CD4-positive, alpha-beta T cell treated with Interleukin-1 beta for 1 hour (primary cell): Measurements from ENCODE around the gene TMEM258.

ENCODE experiments used
- DNase-seq, 2 donors: peaks; one replicate each; pipeline ENCODE4 v3.0.0-alpha.2; 2020 to 2022

The TMEM258 gene

DNA sequence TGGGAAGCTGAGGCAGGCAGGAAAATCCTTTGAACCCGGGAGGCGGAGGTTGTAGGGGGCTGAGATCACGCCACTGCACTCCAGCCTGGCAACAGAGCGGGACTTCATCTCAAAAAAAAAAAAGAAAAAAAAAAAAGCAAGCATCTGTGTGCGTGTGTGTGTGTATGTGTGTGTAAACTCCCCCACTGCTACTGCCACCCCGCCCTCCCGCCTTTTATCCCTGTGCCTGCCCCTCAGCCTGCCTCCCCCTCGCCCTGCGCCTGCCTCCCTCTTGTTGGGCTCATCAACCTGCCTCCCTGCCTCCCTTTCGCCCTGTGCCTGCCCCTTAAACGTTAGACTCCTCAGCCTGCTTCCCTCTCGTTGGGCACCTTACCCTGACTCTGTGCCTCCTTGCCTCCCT lies 18.0 kb downstream of the TMEM258 start:
- no peak for DNase-seq

GRCh38 chr11:61773809-61774208 lies 18.6 kb downstream of the TMEM258 start:
- no peak for DNase-seq

GRCh38 chr11:61773356-61773755 lies 19.0 kb downstream of the TMEM258 start:
- no peak for DNase-seq

DNA sequence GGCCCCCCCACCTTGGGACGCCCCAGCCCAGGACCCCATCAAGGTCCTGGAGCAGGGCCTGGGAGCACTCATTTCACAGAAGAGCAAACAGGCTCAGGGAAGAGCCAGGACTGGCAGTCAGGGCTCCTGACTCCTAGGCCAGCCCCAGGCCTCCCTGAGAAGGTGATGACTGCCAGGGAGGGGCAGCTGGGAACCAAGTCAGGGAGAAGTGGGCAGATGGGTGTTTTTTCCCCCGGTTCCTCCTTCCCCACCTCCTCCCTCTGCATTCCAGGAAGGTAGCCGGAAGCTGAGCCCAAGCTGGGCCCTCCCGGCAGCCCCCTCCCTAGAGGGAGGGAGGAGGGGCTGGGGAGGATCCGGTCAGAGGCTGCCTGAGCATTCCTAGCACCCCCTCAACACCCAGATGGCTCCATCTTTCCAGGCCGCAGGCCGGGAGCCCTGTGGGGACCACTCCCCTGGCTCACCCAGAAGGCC lies 20.4 kb downstream of the TMEM258 start:
- DNase-seq, result no peak

GRCh38 chr11:61771195-61771894 lies 21.1 kb downstream of the TMEM258 start:
- DNase-seq, result no peak

- DNase-seq, result no peak
Measured at GRCh38 chr11:61769946-61770683, 22.3 kb downstream of the TMEM258 start.

DNA sequence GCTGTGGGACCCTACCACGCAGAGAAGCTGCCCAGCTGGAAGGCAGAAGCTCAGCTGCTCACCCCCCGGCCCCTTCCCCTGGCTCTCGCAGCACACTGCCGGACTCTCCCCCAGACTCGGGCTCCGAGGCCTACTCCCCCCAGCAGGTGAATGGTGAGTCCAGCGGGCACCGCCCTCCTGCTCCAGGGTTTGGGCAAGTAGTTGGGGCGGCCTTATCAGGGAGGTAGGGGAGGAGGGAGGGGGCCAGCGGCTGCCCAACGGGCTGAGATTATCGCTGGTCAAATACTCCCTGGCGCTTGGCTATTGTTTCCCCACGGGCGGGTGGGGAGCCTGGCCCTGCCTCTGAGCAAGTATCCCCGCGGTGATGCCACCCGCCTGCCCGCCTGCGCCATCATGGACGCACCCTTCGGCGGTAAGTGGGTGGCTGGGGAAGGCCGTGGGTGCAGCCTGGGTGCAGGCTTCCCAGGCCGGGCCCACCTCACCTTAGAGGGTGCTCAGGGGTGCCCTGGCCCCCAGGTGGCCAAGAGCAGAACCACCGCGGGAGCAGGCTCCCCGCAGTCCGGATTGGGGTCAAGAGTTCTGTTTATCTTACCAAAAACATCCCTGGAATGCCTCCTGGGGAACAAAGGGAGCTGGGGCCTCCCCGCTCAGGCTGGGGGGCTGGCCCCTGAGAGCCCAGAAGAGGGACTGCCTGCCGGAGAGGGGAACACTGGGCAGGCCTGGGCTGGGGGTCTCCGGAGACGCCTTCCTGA lies 23.1 kb downstream of the TMEM258 start:
- no peak for DNase-seq

DNA sequence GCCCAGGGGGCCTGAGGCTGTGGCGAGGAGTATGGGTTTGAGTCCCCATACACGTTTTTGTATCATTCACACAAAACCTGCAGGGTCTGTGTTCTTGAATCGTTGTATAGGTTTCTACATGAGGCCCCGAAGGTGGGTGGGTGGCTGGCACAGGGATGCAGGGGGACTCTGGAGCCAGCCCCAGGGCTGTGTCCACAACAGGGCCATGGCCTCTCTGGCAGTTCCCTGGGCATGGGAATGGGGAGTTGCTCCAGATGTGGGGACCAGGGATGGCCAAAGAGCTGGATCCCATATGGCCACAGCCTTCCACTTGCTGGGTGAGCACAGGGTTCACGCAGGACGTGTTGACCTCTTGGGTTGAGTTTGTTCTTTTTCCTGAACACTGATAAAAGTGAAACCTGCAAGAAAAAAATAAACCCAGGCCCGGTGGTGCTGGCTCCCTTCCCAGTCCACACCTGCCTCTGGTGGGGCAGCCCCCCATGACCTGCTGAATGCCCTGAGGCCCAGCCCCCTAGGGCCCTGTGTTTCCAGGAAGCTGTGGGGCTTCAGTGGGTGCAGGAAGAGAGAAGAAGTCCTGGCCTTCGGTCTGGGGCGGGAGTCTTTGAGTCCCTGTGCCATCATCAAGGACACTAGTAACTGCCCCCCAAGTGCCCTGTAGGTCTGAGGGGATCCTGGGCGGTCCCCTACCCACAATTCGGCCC lies 23.9 kb downstream of the TMEM258 start:
- no peak for DNase-seq

GRCh38 chr11:61766353-61766841 lies 26.0 kb downstream of the TMEM258 start:
- no peak for DNase-seq

DNA sequence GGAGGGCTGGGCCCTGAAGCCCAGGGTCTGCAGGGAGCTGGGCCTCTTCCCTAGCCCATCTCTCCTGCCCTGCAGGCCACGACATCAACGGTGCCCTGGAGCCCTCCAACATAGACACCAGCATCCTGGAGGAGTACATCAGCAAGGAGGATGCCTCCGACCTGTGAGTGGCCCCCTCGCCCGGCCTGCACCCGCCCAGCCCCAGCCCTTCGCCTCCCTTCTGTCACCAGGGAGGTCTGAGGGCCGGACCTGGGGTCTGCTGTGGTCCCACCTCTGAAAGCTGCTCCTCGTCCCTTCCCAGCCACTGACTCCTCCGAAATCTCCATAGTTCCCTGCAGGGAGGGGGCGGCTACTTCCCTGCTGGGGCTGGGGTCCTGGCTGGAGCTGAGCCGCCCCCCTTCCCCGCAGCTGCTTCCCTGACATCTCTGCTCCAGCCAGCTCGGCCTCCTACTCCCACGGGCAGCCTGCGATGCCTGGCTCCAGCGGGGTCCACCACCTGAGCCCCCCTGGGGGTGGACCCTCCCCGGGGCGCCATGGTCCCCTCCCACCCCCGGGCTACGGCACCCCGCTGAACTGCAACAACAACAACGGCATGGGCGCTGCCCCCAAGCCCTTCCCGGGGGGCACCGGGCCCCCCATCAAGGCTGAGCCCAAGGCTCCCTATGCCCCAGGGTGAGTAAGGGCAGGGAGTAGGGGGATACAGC lies 26.7 kb downstream of the TMEM258 start:
- DNase-seq, result no peak

- DNase-seq, result no peak
Measured at GRCh38 chr11:61764606-61765260, 27.7 kb downstream of the TMEM258 start.

DNA sequence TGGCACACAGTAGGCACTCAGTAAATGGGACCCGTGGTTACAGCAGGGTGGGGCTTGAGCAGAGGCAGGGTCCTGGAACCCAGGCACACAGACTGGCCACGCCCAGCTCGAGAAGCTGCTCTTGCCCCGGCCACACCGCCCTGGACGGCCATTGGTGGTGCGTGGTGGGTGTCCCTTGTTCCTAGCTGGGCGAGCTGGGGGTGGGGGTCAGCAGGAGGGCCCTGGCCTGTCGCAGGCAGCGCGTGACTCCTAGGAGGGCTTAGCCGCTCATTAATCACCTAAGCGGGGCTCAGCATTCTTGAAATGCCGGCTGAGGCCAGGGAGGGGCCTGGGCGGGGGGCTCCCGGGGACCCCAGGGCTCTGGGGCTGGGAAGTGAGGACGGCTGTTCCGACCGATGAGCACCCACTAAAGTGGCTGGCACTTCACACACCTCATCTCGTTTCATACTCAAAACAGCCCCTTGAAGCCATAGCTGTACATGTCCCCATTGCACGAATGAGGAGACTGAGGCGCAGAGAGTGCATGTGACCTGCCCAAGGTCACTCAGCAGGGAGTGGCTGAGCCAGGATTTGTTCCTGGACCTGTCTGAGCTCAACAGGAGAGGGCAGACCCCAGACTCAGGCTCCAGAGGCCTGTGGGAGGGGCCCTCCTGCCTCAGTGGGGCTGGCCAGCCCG lies 28.3 kb downstream of the TMEM258 start:
- DNase-seq, result no peak

- DNase-seq, result no peak
Measured at GRCh38 chr11:61762798-61763197, 29.6 kb downstream of the TMEM258 start.

GRCh38 chr11:61762223-61762615 lies 30.2 kb downstream of the TMEM258 start:
- no peak for DNase-seq

DNA sequence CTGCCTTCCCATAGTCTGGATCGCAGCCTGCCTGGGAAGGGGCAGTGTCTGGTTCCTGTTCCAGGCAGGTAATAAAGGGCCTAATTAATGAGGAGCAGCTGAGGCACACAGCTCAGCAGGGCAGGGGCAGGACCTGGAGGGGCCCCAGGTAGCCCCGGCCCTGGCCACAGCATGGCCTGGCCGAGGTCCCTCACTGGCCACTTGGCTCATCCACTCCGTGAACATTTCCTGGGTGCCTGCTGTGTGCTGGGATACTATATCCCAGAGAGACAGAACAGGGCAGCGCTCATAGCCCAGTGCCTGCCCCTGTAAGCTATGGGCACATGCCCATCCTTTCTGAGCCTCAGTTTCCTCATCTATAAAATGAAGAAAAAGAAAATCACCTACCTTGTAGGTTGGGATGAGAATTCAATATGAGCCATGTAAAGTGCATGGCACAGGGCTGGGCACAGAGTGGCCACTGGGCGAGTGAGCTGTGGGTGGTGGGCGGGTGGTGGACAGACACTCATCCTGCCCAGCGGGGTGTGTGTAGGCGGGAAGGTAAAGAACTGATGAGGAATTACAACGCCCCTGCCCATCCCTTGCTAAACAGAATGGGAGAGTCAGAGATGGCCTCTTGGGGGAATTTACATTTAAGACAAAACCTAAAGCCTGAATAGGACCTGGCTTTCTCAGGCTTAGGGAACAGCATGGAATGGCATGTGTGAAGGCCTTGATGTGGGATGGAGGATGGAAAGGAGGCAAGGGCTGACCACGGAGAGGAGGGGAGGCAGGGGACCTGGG lies 30.8 kb downstream of the TMEM258 start:
- DNase-seq, result no peak

GRCh38 chr11:61760946-61761345 lies 31.5 kb downstream of the TMEM258 start:
- DNase-seq, result no peak

DNA sequence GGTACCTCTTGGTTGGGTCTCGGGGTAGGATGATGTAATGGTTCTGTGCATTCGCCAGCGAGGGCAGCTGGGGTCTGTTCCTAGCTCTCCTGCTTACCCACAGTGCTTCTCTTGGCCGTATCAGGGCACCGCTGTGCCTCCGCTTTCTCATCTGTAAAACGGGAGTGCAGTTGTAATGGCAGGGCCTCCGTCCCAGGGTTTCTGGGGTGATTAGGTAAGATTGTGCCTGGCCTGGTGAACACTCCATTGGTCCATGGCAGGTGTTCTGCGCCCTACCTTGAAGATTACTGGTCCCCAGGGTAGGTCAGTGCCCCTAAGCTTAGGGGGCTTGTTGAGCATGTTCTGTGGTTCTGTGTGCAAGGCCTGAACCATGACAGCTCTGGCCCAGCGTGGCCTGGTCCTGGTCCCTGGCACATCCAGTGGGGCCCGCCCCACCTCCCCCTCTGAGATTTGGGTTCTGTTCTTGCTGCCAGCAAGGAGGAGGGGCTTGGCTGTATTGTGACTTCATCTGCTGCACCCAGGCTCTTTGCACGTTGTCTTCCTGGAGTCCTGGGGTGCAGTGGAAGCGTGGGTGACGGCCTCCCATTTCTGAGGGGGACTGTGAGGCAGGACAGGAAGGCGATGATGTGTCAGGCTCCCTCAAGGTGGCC lies 35.1 kb downstream of the TMEM258 start:
- no peak for DNase-seq

DNA sequence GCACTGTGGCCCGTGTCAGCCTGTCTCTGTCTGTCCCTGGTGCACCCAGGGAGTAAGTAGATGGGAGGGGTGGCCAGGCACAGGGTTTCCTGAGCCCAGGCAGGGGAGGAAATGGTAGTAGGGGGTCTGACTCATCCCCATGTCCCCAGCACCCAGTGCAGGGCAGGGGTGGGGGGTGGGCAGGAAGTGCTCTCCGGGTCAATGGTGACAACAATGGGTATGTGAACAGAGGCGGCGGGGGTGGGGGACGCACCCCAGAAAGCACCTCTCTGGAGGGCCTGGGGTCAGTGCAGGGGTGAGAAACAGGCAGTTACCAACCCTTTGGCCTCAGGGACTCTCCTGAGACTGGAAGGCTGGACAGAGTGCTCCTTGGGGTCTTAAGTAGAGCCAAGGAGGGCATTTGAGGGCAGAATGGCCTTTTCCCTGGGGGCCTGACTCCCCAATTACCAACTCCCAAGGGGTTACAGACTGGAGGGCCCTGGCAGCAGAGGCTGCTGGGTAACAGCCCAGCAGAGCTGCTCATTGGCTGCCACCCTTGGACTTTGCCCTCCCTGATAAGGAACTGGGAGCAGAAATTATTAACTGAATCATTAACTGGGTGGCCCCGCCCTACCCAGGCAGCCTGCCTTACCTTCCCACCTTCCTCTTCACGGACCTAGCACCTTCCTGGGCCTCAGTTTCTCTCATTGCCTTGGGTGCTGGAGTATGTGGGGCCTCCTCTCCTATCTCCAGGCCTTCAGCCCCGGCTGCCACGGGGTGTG lies 35.8 kb downstream of the TMEM258 start:
- DNase-seq, result peak; percentile 12

GRCh38 chr11:61756147-61756451 lies 36.3 kb downstream of the TMEM258 start:
- no peak for DNase-seq
